ENCODE results near the gene NUDT14. TPM values are rescaled to one million over a fixed set of nuclear protein-coding genes. Genes with fewer than 3 reads are reported as not detected.
A peak's percentile ranks its signal among the peaks of the same experiment; 100 is the strongest.

The NUDT14 gene
- total RNA-seq, 1 donor from 2014 or later, result 5.5 TPM

DNA sequence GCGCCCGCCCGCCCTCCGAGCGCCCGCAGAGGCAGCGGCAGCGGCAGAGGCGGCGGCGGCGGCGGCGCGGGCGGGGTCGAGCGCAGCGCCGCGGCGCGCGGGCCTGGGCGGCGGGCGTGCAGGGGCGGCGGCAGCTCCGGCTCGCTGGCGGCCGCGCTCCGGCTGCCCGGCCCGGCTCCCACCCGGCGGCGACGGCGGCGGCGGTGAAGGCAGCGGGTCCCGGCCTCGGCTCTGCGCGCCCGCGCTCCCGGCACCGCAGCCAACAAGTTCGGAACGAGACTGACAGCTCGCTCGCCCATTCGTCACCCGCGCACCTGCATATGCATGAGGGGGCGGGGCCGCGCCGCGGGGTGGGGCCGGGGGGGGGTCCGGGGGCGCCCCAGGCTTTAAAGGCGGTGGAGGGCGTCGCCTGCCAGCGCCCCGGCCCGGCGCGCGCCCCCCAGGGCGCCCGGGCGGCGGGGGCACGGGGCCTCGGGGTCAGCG lies 12.6 kb downstream of the NUDT14 start, which contains the start of gene JAG2:
TSS of gene JAG2 (minus strand) at position 281 of the 483 bp plus-strand sequence. CDS start 356 bp downstream, outside the sequence.
- TF ChIP-seq EZH2phosphoT487 (IDR thresholded peaks at IDR 0.05), result no peak
- TF ChIP-seq, protein P1, sequence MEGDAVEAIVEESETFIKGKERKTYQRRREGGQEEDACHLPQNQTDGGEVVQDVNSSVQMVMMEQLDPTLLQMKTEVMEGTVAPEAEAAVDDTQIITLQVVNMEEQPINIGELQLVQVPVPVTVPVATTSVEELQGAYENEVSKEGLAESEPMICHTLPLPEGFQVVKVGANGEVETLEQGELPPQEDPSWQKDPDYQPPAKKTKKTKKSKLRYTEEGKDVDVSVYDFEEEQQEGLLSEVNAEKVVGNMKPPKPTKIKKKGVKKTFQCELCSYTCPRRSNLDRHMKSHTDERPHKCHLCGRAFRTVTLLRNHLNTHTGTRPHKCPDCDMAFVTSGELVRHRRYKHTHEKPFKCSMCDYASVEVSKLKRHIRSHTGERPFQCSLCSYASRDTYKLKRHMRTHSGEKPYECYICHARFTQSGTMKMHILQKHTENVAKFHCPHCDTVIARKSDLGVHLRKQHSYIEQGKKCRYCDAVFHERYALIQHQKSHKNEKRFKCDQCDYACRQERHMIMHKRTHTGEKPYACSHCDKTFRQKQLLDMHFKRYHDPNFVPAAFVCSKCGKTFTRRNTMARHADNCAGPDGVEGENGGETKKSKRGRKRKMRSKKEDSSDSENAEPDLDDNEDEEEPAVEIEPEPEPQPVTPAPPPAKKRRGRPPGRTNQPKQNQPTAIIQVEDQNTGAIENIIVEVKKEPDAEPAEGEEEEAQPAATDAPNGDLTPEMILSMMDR (IDR thresholded peaks at IDR 0.05), result no peak
- H3K9me3 ChIP-seq (ENCODE audit: low read depth), result no peaks in the 10 kb centered on the region
- H3K9me3 Mint-ChIP-seq, result no peaks in the 10 kb centered on the region
- peaks cover 11% of the 10 kb centered on the region for H3K27me3 Mint-ChIP-seq (ENCODE audit: insufficient read depth, low read depth)
- H3K4me3 ChIP-seq, result peak within 1 kb of the TSS; percentile 55
- DNase-seq (ENCODE audit: low spot score), result peak; percentile 79
- no peaks in the 10 kb centered on the region for H3K79me2 ChIP-seq (ENCODE audit: low read depth)
- H3K36me3 Mint-ChIP-seq, result no peaks in the 10 kb centered on the region
- H3F3A ChIP-seq (ENCODE audit: low read depth), result peaks cover 12% of the 10 kb centered on the region
- H3K4me3 Mint-ChIP-seq, result peak within 1 kb of the TSS; percentile 82
- H4K20me1 ChIP-seq (ENCODE audit: low read depth), result peaks cover 40% of the 10 kb centered on the region
- H3K4me1 Mint-ChIP-seq, result peaks cover 7% of the 10 kb centered on the region
- no peak within 1 kb of the TSS for H3K27ac Mint-ChIP-seq
- H3K36me3 ChIP-seq, result no peaks in the 10 kb centered on the region
- H3K27me3 ChIP-seq, result peaks cover 40% of the 10 kb centered on the region
- H2AFZ ChIP-seq (replicated peaks), result peak within 1 kb of the TSS; percentile 68
- H3K4me1 ChIP-seq, result no peaks in the 10 kb centered on the region
- H3K9ac ChIP-seq, result no peak within 1 kb of the TSS
- no peak within 1 kb of the TSS for H3K27ac ChIP-seq
- H3K4me2 ChIP-seq, result peak within 1 kb of the TSS; percentile 94

DNA sequence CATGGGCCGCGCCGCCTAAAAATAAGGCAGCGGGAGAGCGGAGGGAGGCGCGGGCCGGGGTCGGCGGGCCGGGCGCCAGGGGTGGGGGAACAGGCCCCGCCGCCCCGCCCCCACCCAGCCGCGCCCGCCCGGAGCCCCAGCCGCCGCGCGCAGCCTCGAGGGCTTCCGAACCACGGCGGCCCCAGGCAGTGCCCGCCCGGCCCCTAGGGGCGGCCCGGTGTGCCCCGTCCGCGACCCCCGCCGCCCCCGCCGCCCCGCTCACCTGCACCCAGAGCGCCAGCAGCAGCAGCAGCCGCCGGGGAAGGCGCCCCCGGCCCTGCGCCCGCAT lies 13.1 kb downstream of the NUDT14 start:
- DNase-seq (ENCODE audit: low spot score), result no peak
- no peaks in the 10 kb centered on the region for H3K9me3 ChIP-seq (ENCODE audit: low read depth)
- no peaks in the 10 kb centered on the region for H3K36me3 ChIP-seq
- Mint-ChIP-seq H3K4me3 (peak overlapping the region; percentile 66), H3K27ac (no peak overlapping the region), H3K36me3 (no peaks in the 10 kb centered on the region), H3K27me3 (ENCODE audit: insufficient read depth, low read depth) (peaks cover 11% of the 10 kb centered on the region), H3K4me1 (peaks cover 7% of the 10 kb centered on the region), H3K9me3 (no peaks in the 10 kb centered on the region)
- H3F3A ChIP-seq (ENCODE audit: low read depth), result peaks cover 12% of the 10 kb centered on the region
- H3K27ac ChIP-seq, result no peak overlapping the region
- peaks cover 40% of the 10 kb centered on the region for H3K27me3 ChIP-seq
- no peak overlapping the region for H3K9ac ChIP-seq
- H3K79me2 ChIP-seq (ENCODE audit: low read depth), result no peaks in the 10 kb centered on the region
- H4K20me1 ChIP-seq (ENCODE audit: low read depth), result peaks cover 39% of the 10 kb centered on the region
- TF ChIP-seq EZH2 (IDR thresholded peaks at IDR 0.05) (no peak), EZH2phosphoT487 (IDR thresholded peaks at IDR 0.05) (no peak)
- TF ChIP-seq, protein P1 (IDR thresholded peaks at IDR 0.05), result no peak
- H3K4me2 ChIP-seq, result peak overlapping the region; percentile 94
- H3K4me3 ChIP-seq, result peak overlapping the region; percentile 55
- H2AFZ ChIP-seq (replicated peaks), result peak overlapping the region; percentile 68
- peaks cover 2% of the 10 kb centered on the region for H3K4me1 ChIP-seq

DNA sequence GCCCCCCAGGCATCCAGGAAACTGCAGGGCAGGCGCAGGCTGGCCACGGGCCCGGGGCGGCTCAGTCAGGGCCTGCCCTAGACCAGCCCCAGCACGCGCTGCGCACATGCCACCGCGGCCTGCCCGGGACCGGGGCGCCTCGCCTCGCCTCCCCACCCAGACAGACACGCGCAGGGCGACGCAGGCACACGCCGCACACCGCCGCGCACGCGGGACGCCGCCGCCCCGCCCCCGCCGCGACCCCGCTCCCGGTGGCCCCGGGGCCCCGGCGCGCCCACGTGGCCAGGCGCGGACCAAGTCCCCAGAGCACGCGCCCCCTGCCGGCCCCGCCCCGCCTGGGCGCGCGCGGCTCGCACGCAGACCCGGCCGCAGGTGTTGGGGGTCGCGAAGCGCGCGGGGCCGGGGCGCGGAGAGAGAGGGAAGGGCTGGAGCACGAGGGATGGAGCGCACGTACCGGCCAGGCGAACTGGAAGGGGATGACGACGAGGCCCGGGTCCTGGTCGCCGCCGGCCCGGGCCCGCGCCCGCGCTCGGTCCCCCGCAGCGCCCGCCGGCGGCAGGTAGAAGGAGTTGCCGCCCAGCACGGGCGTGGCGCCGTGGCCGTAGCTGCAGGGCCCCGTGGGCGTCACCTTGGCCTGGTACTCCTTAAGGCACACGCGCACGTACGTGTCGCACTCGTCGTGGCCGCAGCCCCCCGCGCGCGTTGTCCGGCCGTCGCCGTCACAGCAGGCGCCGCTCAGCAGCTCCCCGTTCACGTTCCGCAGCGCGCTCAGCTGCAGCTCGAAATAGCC lies 13.6 kb downstream of the NUDT14 start:
- peaks cover 11% of the 10 kb centered on the region for H3K27me3 Mint-ChIP-seq (ENCODE audit: insufficient read depth, low read depth)
- Histone ChIP-seq H3F3A (ENCODE audit: low read depth) (peaks cover 12% of the 10 kb centered on the region), H3K27ac (no peak overlapping the region), H3K79me2 (ENCODE audit: low read depth) (no peaks in the 10 kb centered on the region), H4K20me1 (ENCODE audit: low read depth) (peaks cover 39% of the 10 kb centered on the region), H3K36me3 (no peaks in the 10 kb centered on the region), H3K9me3 (ENCODE audit: low read depth) (no peaks in the 10 kb centered on the region), H3K27me3 (peaks cover 40% of the 10 kb centered on the region), H3K4me3 (peak overlapping the region; percentile 55), H3K4me2 (peak overlapping the region; percentile 94), H3K4me1 (peaks cover 6% of the 10 kb centered on the region), H3K9ac (no peak overlapping the region), H2AFZ (replicated peaks) (peak overlapping the region; percentile 68)
- H3K9me3 Mint-ChIP-seq, result no peaks in the 10 kb centered on the region
- H3K4me1 Mint-ChIP-seq, result peaks cover 7% of the 10 kb centered on the region
- DNase-seq (ENCODE audit: low spot score), result peak; percentile 66
- H3K27ac Mint-ChIP-seq, result no peak overlapping the region
- peak; percentile 60 for TF ChIP-seq EZH2phosphoT487 (IDR thresholded peaks at IDR 0.05)
- peak; percentile 83 for TF ChIP-seq EZH2 (IDR thresholded peaks at IDR 0.05)
- TF ChIP-seq, protein P1 (IDR thresholded peaks at IDR 0.05), result peak; percentile 46
- H3K4me3 Mint-ChIP-seq, result peak overlapping the region; percentile 66
- H3K36me3 Mint-ChIP-seq, result no peaks in the 10 kb centered on the region
